Measurements from ENCODE around the gene FLT4.

GRCh38 chr5:180628827-180629750 lies 20.3 kb downstream of the FLT4 start:
- TF ChIP-seq CTCF (IDR thresholded peaks at IDR 0.05), result no peak
- TF ChIP-seq POLR2A (IDR thresholded peaks at IDR 0.05), result no peak
